Pancreas (tissue), 10 donors: ENCODE data around the gene FRMD6. TPM values are rescaled to one million over a fixed set of nuclear protein-coding genes. Genes with fewer than 3 reads are reported as not detected.
"Not testable (repeated sequence)": the region's sequence is repeated elsewhere in the genome, so short reads cannot be mapped to it uniquely, and the experiment has no call there.

ENCODE experiments used
- ATAC-seq, 4 donors: fragments of 200-7000 bp; cut with Tn5 transposase; one replicate each; pipeline versions ENCODE4 v1.8.0 to v1.9.1; 2020; ENCODE audit warnings: mild to moderate bottlenecking in 4 of 4, moderate library complexity in 4 of 4
- DNase-seq, 6 donors: peaks; one replicate each; pipeline ENCODE4 v3.0.0-alpha.2; 2020
- FAIRE-seq: peaks from 2 replicates; lab custom pipeline; 2012; peaks lifted over from hg19 to GRCh38; lab: Jason Lieb, UNC
- H3K27ac ChIP-seq, 4 donors: fragments of 200-600 bp; sonication (generic); 1 replicate in 3 of 4; 2 replicates in 1 of 4; pipeline versions ENCODE4 v1.5.0 to v1.8.0; 2020
- H3K27me3 ChIP-seq, 4 donors: fragments of 200-600 bp; one replicate each; pipeline ENCODE4 v1.8.0; 2021
- H3K36me3 ChIP-seq, 3 donors: fragments of 200-600 bp; sonication (generic) in 1 of 3; one replicate each; pipeline versions ENCODE4 v1.5.0 to v1.8.0; 2020 to 2021
- H3K4me1 ChIP-seq, 3 donors: fragments of 200-600 bp; one replicate each; pipeline ENCODE4 v1.8.0; 2021
- H3K4me3 ChIP-seq, 4 donors: fragments of 200-600 bp; sonication (generic) in 2 of 4; one replicate each; pipeline versions ENCODE4 v1.5.0 to v1.8.0; 2020 to 2021
- H3K9me3 ChIP-seq, 4 donors: fragments of 200-600 bp; one replicate each; pipeline ENCODE4 v1.8.0; 2021
- WGBS, 2 donors: extraction: QIAGEN DNeasy Blood & Tissue Kit; methylation state at CpG; one replicate each; pipeline ENCODE4 v1.1.7; 2013; 5-methylcytosine and 5-hydroxymethylcytosine counted together
- intact Hi-C, 3 donors: fragments of 100-400 bp; cut with DNase I; formaldehyde crosslinking; loops; one replicate each; pipeline versions ENCODE4 v1.11.1 to v1.14.2; 2022
- polyA plus RNA-seq, 2 donors: library from polyadenylated mRNA; stranded (reverse); fragments of 200-250 nt; gene quantifications; one replicate each; pipeline ENCODE4 v1.2.3, GENCODE V29; 2013
- total RNA-seq, 6 donors: library from RNA; stranded (reverse); fragmentation: NEBNext Ultra II Directional in 4 of 6; extraction: Animal tissue kit (Norgen Biotek cat#: 25700) in 4 of 6; gene quantifications; one replicate each; pipeline versions ENCODE4 v1.2.1 to v1.2.4, GENCODE V29; 2021 to 2023
- TF ChIP-seq, protein P1 (sequence below), 4 donors: fragments of 200-600 bp; sonication (generic) in 3 of 4; IDR thresholded peaks; one replicate each; pipeline versions ENCODE4 v1.5.0 to v1.8.0; 2021; ENCODE audit warnings: antibody characterized with exemption in 4 of 4
- donor health status: healthy with polysubstance abuse.
- donor health status: DM: no; HTN: no; CAD: no; lungs with moderate emphysema.
- donor health status: DM: no; HTN: no; CAD: no.
- donor health status: control.
- donor health status: control.
- donor health status: Bipolar disorder and iron deficiency.
- donor health status: DM: yes; HTN: yes; CAD: no.
- donor health status: DM: no; HTN: no; CAD: no.
- donor health status: DM: no; HTN: no; CAD: no.
- donor health status: DM: yes; HTN: yes; CAD: no.

Gene FRMD6
- total and polyA plus RNA-seq, 8 donors: 2.8 to 20.3 (median 5.2) TPM

DNA sequence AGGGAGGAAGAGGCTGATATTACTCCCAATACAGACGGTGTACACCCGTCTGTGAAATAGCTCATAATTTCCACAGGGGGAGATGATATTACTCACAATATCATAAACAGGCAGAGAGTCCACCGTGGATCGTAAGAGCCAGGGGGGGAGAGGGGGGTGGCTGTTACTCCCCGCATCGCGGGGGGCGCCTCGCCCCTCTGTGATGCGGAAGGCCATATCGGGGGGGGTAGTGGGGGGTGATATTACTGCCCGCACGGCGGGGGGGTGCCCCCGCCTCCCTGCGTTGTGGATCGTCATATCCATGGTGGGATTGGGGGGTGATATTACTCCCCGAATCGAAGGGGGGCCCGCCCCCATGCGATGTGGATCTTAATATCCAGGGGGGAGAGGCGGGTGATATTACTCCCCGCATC is 91.9 kb downstream of the FRMD6 start:
- no peak overlapping the region for H3K27ac ChIP-seq
- FAIRE-seq: no peak
- WGBS, 2 donors: 70 to 71% methylated on average over 23 of the region's 23 CpGs
- no peaks in the 10 kb centered on the region for H3K9me3 ChIP-seq
- intact Hi-C loops: no loop called here
- no peaks in the 10 kb centered on the region for H3K36me3 ChIP-seq
- ATAC-seq: no peak
- no peaks in the 10 kb centered on the region for H3K4me1 ChIP-seq
- H3K27me3 ChIP-seq: no peaks in the 10 kb centered on the region
- no peak overlapping the region for H3K4me3 ChIP-seq
- DNase-seq: no peak
- TF ChIP-seq, protein P1, sequence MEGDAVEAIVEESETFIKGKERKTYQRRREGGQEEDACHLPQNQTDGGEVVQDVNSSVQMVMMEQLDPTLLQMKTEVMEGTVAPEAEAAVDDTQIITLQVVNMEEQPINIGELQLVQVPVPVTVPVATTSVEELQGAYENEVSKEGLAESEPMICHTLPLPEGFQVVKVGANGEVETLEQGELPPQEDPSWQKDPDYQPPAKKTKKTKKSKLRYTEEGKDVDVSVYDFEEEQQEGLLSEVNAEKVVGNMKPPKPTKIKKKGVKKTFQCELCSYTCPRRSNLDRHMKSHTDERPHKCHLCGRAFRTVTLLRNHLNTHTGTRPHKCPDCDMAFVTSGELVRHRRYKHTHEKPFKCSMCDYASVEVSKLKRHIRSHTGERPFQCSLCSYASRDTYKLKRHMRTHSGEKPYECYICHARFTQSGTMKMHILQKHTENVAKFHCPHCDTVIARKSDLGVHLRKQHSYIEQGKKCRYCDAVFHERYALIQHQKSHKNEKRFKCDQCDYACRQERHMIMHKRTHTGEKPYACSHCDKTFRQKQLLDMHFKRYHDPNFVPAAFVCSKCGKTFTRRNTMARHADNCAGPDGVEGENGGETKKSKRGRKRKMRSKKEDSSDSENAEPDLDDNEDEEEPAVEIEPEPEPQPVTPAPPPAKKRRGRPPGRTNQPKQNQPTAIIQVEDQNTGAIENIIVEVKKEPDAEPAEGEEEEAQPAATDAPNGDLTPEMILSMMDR (IDR thresholded peaks at IDR 0.05): no peak

DNA sequence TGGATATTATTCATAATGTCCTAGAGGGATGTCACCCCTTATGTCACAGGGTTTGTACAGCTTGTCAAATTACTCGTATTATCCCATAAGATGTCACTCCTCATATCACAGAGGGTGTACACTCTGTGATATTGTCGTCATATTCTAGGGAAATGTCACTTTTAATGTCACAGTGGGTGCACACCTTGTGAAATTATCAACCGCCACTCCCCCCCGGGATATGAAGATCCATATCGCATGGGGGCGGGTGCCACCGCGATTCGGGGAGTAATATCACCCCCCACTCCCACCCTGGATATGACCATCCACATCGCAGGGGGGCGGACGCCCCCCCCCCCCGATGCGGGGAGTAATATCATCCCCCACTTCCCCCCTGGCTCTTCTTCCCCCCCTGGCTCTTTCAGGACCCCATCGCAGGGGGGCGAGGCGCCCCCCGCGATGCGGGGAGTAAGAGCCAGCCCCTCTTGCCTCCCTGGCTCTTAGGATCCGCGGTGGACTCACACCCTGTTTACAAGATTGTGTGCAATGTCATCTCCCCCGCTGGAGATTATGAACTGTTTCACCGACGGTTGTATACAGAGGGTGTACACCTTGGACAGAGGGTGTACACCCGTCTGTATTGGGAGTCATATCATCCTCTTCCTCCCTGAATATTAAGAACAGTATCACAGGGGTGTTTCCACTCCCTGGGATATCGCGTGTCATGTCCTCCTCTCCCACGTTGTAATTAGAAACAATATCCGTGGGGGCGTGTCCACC is 92.8 kb downstream of the FRMD6 start:
- FAIRE-seq (no peak), ATAC-seq (no peak), DNase-seq (no peak)
- 75 to 76% methylated on average over 20 to 31 of the region's 31 CpGs for WGBS, 2 donors
- intact Hi-C loops: no loop called here
- Histone ChIP-seq H3K4me3 (no peak overlapping the region), H3K27ac (no peak overlapping the region), H3K9me3 (no peaks in the 10 kb centered on the region), H3K27me3 (no peaks in the 10 kb centered on the region), H3K36me3 (no peaks in the 10 kb centered on the region), H3K4me1 (no peaks in the 10 kb centered on the region)
- TF ChIP-seq, protein P1 (IDR thresholded peaks at IDR 0.05): no peak

DNA sequence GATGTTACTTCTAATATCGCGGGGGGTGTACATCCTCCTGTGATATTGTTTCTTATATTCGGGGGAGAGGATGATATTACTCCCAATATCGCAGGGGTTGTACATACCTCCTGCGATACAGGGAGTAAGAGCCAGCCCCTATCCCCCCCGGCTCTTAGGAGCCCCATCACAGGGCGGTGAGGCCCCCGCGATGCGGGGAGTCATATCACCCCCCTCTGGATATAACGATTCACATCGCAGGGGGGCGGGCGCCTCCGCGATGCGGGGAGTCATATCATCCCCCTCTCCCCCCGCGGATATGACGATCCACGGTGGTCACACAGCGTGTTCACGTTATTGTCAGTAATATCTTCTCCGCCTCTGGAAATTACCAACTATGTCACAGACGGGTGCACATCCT is 95.1 kb downstream of the FRMD6 start:
- DNase-seq, intact Hi-C loops, H3K27ac ChIP-seq, H3K9me3 ChIP-seq, ATAC-seq, H3K36me3 ChIP-seq, FAIRE-seq, H3K4me1 ChIP-seq, H3K4me3 ChIP-seq, H3K27me3 ChIP-seq: not testable (repeated sequence)
- 76 to 86% methylated on average over 25 of the region's 25 CpGs for WGBS, 2 donors

DNA sequence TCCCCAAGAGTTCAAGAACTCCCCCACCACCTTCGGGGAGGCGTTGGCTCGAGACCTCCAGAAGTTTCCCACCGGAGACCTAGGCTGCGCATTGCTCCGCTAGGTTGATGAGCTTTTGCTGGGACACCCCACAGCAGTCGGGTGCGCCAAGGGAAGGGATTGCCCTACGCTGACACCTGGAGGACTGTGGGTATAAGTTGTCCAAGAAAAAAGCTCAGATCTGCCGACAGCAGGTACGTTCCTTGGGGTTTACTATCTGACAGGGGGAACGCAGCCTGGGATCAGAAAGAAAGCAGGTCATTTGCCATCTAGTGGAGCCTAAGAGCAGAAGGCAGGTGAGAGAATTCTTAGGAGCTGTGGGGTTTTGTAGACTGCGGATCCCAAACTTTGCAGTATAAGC is 98.8 kb downstream of the FRMD6 start:
- DNase-seq (no peak), FAIRE-seq (no peak), ATAC-seq (no peak)
- H3K27ac ChIP-seq: no peak overlapping the region
- no peaks in the 10 kb centered on the region for H3K36me3 ChIP-seq
- H3K4me3 ChIP-seq: no peak overlapping the region
- WGBS, 2 donors: 62 to 76% methylated on average over 13 of the region's 13 CpGs
- intact Hi-C loops: no loop called here
- TF ChIP-seq, protein P1 (IDR thresholded peaks at IDR 0.05): no peak
- H3K9me3 ChIP-seq: no peaks in the 10 kb centered on the region
- H3K27me3 ChIP-seq: no peaks in the 10 kb centered on the region
- no peaks in the 10 kb centered on the region for H3K4me1 ChIP-seq

DNA sequence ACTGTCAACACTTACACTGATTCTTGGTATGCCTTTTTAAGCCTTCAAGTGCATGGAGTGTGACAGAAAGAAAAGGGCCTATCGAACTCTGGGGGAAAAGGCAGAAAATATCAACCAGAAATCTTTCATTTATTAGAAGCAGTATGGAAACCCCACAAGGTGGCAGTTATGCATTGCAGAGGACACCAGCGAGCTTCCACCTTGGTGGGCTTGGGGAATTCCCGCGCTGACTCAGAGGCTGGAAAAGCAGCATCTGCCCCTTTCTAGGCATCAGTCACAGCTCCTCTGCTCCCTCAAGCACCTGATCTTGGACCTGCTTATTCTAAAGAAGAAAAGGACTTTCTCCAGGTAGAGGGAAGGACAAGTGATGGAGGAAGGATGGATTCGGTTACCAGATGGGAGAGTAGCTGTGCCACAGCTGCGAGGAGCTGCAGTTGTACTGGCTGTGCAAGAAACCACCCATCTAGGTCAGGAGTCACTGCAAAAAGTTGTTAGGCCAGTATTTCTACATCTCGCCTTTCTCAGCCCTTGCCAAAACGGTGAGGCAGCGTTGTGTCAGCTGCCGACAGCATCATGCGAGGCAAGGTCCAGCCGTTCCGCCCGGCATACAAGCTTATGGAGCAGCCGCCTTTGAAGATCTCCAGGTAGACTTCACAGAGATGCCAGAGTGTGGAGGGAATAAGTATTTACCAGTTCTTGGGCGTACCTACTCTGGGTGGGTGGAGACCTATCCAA is 100.1 kb downstream of the FRMD6 start:
- H3K27me3 ChIP-seq, intact Hi-C loops, FAIRE-seq, H3K9me3 ChIP-seq, H3K27ac ChIP-seq, H3K4me1 ChIP-seq, H3K36me3 ChIP-seq, H3K4me3 ChIP-seq, ATAC-seq: not testable (repeated sequence)
- WGBS, 2 donors: 40 to 44% methylated on average over 16 of the region's 16 CpGs
- DNase-seq: peak in 2 of 6 donors; percentile 33 to 47

DNA sequence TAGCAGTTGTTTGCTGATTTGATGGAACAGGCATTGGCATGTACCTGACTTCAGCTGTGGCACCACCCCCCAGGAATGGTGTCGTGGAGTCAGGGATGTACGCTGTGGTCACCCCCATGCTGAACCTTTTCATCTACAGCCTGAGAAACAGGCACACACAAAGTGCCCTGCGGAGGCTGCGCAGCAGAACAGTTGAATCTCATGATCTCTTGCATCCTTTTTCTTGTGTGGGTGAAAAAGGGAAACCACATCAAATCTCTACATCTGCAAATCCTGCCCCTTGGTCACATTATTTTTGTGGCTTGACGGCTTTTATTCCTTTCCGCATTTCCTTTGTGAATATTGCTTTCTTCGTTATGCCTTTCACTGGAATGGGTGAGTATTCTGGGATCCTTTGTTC is 106.0 kb downstream of the FRMD6 start:
- H3K36me3 ChIP-seq, H3K9me3 ChIP-seq, H3K27me3 ChIP-seq, intact Hi-C loops, H3K4me1 ChIP-seq, ATAC-seq, H3K4me3 ChIP-seq, FAIRE-seq, H3K27ac ChIP-seq, DNase-seq: not testable (repeated sequence)
- WGBS, 2 donors: 66 to 68% methylated on average over 7 of the region's 7 CpGs
